ENCODE results near the gene PSG2.

DNA sequence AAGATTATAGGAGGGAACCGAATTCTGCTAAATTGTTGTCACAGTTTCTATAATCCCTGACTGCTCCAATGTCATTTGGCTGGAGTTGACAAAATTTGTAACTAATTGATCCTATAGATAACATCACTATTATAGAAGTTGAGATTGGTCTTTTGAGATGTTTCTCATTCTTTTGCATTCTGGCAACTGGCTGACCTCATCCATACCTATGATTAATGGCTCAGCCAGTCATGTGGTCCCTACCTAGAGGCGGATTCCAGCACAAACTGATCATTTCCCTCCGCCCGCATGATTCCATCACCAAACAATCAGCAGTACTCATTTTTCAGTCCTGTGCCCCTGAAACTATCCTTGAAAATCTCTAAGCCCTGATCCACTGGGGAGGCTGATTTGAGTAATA lies 4.2 kb downstream of the PSG2 start:
- no peak for TF ChIP-seq POLR2AphosphoS5 (IDR thresholded peaks at IDR 0.05; ENCODE audit: low read depth, low read length)
- TF ChIP-seq POLR2A (IDR thresholded peaks at IDR 0.05; ENCODE audit: low read depth, low read length) = no peak
- TF ChIP-seq TAF1 (IDR thresholded peaks at IDR 0.05; ENCODE audit: borderline replicate concordance, low read depth, low read length) = no peak
